GM19328 (cell line): ENCODE data around the gene PLS1.
"Not testable (repeated sequence)": the region's sequence is repeated elsewhere in the genome, so short reads cannot be mapped to it uniquely, and the experiment has no call there.

Source experiments
- ATAC-seq: cut with Tn5 transposase; IDR thresholded peaks from one replicate; pipeline ENCODE4 v1.9.1; 2021; ENCODE audit warnings: mild to moderate bottlenecking, moderate library complexity; ENCODE audit not compliant: unreplicated experiment

Gene PLS1

DNA sequence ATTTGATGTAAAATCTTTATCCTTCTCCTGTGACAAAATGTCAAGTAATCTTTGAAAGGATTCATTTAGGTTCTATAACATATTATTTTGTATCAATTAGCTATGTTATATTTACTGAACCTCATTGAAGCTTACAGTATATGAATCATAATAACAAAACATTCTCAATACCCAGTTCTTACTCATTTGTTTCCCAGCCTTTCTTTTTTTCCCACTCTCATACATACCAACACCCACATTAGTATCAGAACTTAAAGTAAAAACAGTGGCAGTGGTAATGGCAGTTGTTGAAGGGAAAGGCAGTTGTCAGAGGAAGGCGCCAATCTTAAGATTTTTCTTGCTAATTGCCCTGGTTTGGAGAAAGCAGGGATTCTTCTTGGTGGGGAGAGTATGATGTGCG, 94.4 kb downstream of the PLS1 start:
- ATAC-seq: no peak

DNA sequence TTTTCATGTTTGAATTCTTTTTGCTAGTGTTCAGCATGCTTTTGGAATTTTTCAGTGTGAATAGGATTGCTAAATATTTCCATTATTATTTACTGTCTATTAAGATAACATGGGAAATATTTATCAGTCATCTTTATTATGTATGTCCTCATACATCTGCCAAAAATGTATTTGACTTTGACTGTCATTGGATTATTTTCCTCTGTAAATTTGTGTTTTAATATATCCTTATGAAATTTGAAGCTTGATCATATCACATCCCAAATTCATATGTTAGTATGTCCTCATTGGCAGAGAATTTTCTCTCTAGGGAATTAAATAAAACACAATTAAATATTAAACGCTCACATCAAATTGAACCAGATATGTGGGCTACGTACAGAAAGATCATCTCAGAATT, 95.3 kb downstream of the PLS1 start:
- ATAC-seq: no peak

DNA sequence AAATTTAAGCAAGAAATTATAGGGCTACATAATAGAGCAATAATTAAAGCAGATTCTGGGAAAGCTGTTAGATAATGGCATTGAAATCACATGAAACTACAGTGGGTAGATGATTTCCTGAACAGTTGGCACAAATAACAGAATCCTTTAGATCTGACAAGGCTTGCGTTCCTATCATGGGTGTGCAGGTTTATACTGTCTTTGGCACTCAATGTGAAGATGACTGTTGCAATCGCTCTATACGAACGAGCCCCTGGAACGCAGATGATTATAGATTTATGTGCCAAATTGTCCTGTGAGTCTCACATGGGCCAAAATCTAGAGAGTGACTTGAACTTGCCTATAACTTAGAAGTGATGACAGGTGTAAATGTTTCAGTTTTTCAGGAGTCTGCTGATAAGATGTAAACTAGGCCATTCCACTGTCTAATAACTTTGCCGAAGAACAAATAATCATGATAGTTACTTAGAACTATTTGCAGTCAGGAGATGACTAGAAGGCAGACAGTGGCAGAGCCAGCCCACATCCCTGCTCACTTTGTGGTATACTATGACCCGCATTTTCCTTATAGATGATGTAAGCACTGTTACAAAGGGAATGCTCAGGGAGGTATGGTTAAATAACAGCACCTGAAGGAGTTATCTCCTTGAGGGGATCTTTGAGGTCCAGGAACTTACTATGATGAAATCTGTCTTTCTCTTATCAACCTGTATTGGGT, 97.1 kb downstream of the PLS1 start:
- ATAC-seq: no peak

DNA sequence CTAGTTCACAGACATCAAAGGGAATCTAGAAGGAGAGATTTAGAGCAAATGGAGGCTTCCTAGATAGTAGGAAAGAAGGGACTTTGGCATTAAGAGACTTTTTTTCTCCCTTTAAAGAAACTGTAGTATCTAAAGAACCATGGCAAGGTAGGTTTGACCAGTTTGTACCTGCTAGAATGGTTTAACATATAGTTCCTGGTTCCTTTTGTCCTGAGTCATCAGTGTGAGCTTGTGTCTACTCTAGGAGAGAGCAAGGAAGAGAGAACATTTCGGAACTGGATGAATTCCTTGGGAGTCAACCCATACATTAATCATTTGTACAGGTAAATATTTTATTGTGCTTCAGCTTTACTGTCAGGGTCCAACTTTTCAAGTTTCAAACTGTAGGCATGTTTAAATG, 98.0 kb downstream of the PLS1 start:
- no peak for ATAC-seq

DNA sequence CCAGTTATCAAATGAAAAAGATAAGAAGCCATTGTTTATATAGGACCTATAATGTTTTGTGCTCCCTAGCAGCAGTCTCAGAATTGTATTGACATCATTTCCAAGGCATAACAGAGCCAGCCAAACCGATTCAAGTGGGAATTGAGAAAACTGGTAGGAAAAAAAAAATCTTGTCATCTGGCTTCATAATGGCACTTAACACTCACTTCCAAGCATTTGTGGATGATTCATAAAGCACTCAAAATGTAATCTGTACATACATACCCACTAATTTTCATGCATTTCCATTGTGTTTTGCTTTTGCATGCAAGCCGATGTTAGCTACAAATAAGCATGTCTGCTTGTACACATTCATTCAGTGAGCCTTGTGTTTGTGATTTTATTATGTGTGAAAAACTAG, 109.0 kb downstream of the PLS1 start:
- no peak for ATAC-seq

DNA sequence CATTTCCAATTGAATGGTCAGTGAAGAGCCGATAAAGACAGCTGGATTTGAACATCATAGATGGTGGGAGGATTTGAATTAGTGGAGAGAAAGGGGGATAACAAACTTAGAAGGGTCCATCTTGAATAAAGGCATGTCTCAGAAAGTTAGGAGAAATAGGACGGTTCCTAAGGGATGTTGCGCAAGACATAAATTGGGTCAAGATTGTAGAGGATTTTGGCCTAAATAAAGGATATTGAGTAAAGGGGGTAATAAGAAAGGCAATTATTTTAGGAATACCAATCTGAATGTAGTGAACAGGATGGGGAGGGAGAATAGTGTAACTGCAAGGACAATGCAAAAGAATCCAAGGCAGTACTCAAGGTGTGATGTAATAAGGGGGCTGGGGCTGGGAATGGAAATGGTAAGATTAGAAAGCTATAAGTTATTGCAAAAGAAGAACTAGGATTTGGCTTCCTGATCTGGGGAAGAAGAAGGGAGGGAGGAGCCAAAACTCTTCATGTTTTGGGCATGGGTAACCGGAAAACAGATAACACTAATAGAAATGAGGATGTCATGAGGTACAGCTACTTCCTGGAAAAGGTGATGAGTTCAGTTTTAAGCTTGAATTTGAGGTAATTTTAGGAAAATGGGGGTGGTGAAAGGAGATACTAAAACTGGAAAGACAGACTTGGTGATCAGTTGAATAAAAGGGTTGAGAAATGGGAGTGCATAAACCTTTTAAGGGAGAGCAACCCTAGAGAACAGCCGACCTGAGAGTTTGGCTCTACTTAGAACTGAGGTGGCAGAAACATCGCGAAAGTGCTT, 110.3 kb downstream of the PLS1 start:
- no peak for ATAC-seq

DNA sequence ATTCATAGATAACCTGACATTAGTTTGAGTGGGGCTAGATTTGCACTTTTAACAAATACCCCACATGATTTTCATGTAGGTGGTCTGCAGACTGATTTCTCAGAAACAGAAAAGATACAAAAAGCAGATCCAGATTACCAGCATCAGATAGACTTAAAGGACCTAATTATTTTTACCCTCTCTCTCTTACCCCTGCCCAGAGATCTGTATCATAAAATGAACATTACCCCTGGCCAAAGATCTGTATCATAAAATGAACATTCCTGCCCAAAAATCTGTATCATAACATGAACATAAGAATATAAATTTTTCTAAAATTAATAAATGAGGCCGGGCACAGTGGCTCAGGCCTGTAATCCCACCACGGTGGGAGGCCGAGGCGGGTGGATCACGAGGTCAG, 113.0 kb downstream of the PLS1 start:
- no peak for ATAC-seq

DNA sequence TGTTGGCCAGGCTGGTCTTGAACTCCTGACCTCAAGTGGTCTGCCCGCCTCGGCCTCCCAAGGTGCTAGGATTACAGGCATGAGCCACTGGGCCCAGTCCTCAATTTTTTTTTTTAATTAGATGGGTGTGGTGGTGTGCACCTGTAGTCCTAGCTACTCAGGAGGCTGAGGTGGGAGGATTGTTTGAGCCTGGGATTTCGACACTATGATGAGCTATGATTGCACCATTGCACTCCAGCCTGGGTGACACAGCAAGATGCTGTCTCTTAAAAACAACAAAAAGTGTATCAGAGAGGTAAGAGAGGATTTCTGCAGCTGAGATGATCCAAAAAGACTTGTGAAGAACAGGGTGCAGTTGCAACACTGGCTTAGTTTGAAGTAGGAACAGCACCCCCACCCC, 118.7 kb downstream of the PLS1 start:
- not testable (repeated sequence) for ATAC-seq

DNA sequence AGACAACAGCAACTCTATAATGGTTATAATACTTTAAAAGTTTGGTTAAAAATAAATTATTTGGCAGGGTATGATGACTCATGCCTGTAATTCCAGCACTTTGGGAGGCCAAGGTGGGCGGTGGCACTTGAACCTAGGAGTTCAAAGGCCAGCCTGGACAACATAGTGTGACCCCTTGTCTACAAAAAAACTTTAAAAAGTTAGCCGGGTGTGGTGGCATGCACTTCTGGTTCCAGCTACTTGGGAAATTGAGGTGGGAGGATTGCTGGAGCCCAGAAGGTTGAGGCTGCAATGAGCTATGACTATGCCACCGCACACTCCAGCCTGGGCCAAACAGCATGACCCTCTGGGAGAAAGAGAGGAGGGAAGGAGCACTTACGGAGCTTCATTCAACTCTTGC, 119.9 kb downstream of the PLS1 start:
- ATAC-seq: no peak

DNA sequence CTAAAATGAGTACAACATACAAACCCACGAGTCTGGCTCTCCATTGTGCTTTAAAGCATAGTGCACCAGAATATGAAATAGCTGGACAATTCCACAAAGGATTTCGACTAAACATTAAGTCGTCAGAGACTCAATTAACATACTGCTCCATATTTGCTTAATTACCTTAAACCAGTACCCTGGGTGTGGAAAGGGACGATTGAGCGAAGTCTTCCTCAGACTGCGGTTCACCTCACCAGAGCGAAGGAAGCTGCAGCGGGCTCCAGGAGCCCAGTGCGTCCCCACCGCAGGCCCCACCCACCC, 127.4 kb downstream of the PLS1 start:
- peak; percentile 10 for ATAC-seq

DNA sequence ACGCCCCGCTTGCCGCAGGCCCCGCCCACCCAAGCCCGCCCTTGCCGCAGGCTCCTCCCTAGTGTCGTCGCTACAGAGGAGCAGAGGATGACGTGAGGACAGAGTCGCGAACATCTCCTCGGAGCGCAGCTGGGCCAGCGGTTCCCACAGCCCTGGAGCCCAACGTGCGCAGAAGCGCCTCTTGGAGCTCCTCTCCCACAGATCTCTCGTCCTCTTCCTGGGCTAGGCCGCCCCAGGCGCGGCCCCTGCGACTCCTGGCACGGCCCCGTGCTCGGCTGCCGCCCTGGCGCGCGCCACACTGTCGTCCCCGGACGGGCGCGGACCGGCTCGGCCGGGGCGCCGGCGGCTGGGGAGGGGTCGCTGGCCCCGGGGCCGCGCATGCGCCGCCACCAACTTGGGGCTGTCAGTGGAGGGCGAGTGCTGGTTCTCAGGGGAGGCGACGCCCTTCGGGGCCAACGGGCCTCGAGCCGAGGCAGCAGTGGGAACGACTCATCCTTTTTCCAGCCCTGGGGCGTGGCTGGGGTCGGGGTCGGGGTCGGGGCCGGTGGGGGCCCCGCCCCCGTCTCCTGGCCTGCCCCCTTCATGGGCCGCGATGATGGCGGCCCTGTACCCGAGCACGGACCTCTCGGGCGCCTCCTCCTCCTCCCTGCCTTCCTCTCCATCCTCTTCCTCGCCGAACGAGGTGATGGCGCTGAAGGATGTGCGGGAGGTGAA, 127.9 kb downstream of the PLS1 start, which contains the start of gene TRPC1:
Gene TRPC1, plus strand, starts transcription at position 67 of the 714 bp plus-strand sequence. Its CDS starts 526 bp downstream, at position 593.
- ATAC-seq: peak; percentile 97

DNA sequence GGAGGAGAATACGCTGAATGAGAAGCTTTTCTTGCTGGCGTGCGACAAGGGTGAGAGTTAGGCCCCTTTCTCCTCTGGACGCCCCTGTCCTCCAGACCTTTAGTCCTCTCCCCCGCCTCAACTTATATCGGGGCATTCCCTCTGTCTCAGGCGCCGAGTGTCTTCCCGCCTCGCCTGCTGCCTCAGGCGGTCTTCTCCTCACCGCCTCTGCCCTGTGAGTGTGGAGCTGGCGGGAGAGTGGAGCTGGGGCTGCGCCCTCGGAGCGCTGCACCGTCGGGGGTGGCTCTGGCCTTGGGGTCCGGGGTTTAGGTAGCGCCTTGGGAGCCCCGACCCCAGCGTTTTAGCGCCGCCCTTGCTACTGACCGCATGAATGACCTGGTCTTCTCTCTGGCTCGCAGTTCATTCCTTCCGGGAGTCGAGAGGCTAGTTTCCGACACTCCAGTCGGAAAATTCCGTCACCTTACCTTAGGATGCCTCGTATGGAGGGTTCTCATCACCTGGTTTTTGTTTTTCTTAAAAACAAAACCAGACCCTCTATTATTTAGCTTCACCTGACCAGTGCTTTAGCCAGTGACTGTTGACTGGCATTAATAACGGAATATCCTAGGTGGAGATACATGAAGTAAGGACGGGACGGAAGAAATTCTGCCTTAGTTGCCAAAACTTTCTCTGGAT, 128.6 kb downstream of the PLS1 start:
- ATAC-seq: peak; percentile 16

DNA sequence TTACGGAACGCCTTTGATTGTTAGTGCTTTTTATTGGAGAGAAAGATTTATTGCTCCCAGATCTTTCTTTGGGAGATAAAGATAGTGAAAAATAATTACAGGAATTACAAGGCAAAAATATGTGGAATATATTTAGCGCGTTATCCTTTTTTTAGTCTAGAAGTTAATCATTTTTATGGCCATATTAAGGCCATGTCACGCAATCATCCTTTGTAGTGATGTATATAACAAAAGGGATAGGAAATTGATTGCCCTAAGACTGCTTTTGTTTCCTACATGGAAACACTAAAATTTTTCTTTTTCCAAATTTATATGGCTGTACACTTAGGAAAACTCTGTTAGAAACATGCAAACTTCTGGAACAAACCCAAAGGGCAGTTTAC, 129.2 kb downstream of the PLS1 start:
- no peak for ATAC-seq

DNA sequence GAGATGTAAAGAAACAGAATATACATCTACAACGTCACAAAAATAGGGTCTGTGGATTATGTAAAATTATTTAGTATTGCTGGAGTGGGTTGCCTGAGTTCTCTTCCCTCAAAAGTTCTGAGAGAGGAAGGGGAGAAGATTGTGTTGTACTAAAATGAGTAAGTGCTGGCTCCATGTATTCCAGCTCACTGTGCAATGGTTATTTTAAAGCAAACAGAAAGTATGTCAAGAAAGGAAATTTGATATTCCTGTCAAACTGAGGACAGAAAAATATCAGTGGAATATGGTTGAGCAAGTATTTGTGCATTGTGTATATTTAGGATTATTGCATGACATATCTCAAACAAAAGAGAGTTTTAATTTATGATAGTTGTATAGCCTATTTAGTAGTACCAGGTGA, 129.8 kb downstream of the PLS1 start:
- ATAC-seq: no peak

DNA sequence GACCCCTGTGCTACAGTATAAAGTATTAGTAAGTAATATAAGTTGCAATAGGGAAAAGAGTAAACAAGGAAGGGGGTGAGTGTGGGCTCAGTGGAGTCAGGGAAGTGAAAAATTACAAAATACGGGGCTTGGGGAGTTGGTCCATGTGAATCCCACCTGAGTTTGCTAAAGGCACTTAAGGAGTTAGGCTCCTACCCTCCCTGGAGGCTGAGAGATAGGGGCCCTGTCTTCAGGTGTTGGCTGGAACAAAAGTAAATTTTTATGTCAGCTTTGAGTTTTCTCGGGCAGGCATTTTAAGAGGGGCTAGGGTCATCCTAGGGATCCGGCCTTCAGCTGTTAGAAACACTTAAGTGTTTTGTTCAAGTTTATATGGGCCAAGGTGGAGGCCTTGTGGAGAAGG, 135.9 kb downstream of the PLS1 start:
- no peak for ATAC-seq

DNA sequence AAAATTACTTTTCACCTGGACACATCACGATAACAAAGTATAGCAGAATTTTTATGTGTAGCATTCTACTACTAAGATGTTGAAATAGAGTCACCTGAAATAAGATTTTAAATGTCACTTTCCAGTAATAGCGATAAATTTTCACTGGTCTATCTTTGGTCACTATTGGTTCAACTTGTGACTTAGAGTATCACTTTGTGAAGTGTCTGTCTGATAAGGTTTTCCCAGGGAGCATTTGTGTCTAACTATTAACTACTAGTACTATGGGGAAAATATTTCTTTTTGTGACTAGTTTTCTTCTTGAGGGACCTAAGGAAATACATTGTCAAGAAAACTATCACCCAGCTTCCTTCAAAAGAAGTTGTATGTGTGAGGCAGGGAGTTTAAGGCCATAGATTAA, 138.6 kb downstream of the PLS1 start:
- ATAC-seq: no peak

DNA sequence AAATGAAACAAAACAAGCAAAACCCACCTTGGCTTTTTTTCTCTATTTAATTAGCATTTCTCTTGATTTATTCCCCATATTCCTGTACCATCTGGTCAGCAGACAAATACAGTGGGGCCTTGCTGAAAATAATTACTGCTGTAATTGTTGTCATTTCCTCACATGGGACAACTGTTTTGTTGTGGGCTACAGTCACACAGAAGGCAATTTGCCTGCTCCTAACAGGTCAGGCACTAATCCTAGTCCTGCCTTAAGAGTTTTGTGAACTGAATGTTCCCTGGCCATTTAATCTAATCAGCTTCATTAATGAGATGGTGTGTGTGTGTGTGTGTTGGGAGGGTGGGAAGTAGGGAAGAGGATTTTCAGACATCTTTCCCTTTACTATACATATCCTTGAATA, 139.3 kb downstream of the PLS1 start:
- no peak for ATAC-seq

DNA sequence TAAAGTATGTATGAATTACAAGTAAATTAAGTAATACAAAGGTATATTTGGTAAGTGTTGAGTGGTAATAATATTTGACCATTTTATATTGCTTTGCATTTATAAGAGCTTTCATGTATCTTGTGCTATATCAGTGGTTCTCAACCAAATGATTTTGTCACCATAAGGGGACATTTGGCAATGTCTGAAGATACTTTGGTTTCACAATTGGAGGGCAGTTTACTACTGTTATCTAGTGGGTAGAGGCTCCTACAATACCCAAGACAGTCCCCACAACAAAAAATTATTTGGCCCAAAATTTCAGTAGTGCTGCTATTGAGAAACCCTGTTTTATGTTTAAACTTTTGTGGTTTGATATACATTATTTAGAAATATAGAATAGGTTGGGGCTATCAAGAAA, 142.2 kb downstream of the PLS1 start:
- ATAC-seq: no peak

DNA sequence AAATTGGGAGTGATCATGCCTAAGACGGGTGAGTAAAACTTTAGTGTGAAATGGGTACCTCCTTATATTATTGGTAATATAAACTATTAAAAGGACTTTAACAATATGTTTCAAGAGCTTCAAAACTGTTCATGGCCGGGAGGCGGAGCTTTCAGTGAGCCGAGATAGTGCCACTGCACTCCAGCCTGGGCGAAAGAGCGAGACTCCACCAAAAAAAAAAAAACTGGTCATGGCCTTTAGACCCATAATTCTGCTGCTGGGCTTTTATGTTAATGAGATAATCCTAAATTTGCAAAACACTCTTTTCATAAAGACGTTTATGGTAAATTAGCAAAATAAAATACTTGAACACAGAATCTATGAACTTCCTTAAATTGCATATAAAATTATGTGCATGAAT, 150.5 kb downstream of the PLS1 start:
- no peak for ATAC-seq

DNA sequence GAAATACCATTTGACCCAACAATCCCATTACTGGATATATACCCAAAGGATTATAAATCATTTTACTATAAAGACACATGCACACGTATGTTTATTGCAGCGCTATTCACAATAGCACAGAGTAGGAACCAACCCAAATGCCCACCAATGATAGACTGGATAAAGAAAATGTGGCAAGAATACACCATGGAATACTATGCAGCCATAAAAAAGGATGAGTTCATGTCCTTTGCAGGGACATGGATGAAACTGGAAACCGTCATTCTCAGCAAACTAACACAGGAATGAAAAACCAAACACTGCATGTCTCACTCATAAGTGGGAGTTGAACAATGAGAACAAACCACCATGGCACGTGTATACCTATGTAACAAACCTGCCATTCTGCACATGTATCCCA, 154.3 kb downstream of the PLS1 start:
- not testable (repeated sequence) for ATAC-seq

DNA sequence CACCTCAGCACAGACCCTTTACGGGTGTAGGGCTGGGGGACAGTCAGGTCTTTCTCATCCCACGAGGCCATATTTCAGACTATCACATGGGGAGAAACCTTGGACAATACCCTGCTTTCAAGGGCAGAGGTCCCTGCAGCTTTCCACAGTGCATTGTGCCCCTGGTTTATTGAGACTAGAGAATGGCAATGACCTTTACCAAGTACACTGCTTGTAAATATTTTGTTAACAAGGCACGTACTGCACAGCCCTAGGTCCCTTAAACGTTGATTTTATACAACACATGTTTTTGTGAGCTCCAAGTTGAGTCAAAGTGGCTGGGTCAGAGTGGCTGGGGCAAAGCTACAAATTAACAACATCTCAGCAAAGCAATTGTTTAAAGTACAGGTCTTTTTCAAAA, 156.4 kb downstream of the PLS1 start:
- not testable (repeated sequence) for ATAC-seq
